DND-41 (cell line): ENCODE measurements around the gene SSH3.

ENCODE experiments used
- CTCF ChIP-seq: IDR thresholded peaks from 2 replicates; pipeline ENCODE4 v1.5.1; 2012; ENCODE audit warnings: borderline replicate concordance, low read length, moderate library complexity, mild to moderate bottlenecking; ENCODE audit not compliant: poor library complexity, severe bottlenecking; ENCODE audit errors: extremely low read depth
- EZH2 ChIP-seq: IDR thresholded peaks from 3 replicates; pipeline ENCODE4 v1.6.1; 2012; ENCODE audit warnings: borderline replicate concordance, low read depth, mild to moderate bottlenecking, moderate library complexity, low read length, inconsistent platforms; ENCODE audit not compliant: severe bottlenecking

GRCh38 chr11:67272327-67273259, 30.7 kb upstream of the SSH3 start:
- TF ChIP-seq CTCF = no peak
- no peak for TF ChIP-seq EZH2
